ENCODE results near the gene NACC2. TPM values are rescaled to one million over a fixed set of nuclear protein-coding genes. Genes with fewer than 3 reads are reported as not detected.

Gene NACC2
- total RNA-seq, 4 donors from 2014 or later: 22.9 to 37.6 (median 24.8) TPM

GRCh38 chr9:136011376-136011702 is 83.8 kb downstream of the NACC2 start:
- TF ChIP-seq, protein P1, sequence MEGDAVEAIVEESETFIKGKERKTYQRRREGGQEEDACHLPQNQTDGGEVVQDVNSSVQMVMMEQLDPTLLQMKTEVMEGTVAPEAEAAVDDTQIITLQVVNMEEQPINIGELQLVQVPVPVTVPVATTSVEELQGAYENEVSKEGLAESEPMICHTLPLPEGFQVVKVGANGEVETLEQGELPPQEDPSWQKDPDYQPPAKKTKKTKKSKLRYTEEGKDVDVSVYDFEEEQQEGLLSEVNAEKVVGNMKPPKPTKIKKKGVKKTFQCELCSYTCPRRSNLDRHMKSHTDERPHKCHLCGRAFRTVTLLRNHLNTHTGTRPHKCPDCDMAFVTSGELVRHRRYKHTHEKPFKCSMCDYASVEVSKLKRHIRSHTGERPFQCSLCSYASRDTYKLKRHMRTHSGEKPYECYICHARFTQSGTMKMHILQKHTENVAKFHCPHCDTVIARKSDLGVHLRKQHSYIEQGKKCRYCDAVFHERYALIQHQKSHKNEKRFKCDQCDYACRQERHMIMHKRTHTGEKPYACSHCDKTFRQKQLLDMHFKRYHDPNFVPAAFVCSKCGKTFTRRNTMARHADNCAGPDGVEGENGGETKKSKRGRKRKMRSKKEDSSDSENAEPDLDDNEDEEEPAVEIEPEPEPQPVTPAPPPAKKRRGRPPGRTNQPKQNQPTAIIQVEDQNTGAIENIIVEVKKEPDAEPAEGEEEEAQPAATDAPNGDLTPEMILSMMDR (IDR thresholded peaks at IDR 0.05): no peak
- ATAC-seq (ENCODE audit: low FRiP score): no peak
- DNase-seq (ENCODE audit: low spot score): no peak

DNA sequence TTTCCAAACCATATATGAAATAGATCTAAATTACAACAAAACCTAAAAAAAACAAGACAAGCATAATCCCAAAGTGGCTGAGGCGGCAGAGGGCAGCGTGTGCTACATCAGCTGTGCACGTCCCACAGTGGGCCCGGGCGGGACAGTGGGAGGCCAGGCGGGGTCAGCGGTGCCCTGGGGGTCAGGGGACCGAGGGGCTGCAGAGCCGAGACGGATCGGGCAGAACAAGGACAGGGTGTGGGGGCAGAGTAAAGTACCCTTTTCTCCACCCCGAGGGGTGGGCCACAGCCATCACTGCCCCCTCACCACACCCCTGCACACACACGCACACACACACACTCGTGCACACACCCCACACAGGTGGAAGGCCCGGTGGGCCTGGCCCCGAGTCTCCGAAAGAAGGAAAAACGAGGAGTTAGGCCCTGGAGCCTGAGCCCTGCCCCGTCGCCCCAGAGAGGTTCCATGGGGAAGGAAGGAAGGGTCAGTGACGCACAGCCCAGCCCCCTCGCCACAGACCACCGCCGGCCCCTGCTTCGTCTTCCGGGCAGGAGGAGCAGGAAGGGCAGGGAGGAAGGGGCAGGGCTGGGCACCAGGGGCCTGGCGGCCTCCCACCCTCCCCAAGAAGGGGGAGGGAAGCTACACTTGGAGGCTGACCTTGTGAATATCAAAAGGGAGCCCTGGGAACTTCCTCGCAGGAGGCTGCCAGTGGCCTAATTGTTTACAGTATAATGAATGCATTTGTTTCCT is 84.3 kb downstream of the NACC2 start:
- TF ChIP-seq, protein P1 (IDR thresholded peaks at IDR 0.05): no peak
- no peak for DNase-seq (ENCODE audit: low spot score)
- no peak for ATAC-seq (ENCODE audit: low FRiP score)

GRCh38 chr9:136010176-136010575 is 84.9 kb downstream of the NACC2 start:
- ATAC-seq (ENCODE audit: low FRiP score): no peak
- DNase-seq (ENCODE audit: low spot score): no peak
- TF ChIP-seq, protein P1 (IDR thresholded peaks at IDR 0.05): no peak

- ATAC-seq (ENCODE audit: low FRiP score) (no peak), DNase-seq (ENCODE audit: low spot score) (no peak)
Observed at GRCh38 chr9:136009516-136009915, 85.6 kb downstream of the NACC2 start.

DNA sequence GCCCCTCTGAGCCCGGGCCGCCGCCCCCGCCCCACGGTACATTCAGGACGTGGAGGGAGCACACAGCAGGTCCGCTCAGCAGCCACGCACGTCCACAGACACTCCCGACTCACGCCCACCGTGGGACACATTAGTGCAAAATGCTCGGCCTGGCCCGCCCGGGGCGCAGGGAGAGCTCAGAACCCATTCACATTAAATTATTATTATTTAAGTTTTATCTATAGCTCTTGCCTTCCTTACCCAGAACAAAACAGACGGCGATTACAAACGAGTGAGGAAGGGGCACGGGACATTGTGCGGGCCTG is 86.4 kb downstream of the NACC2 start:
- no peak for ATAC-seq (ENCODE audit: low FRiP score)
- TF ChIP-seq, protein P1 (IDR thresholded peaks at IDR 0.05): no peak
- DNase-seq (ENCODE audit: low spot score): no peak

More at GRCh38 chr9:136009516-136009915, 85.6 kb downstream of the NACC2 start:
- TF ChIP-seq, protein P1 (IDR thresholded peaks at IDR 0.05): no peak

- no peak for ATAC-seq (ENCODE audit: low FRiP score)
- no peak for DNase-seq (ENCODE audit: low spot score)
- TF ChIP-seq, protein P1 (IDR thresholded peaks at IDR 0.05): no peak
Observed at GRCh38 chr9:136007934-136008692, 87.0 kb downstream of the NACC2 start.

All from omental fat pad (tissue), 4 donors.